ENCODE data around the gene CCDC60.
A peak's percentile ranks its signal among the peaks of the same experiment; 100 is the strongest.

Gene CCDC60

GRCh38 chr12:119528241-119528640 lies 193.7 kb downstream of the CCDC60 start:
- TF ChIP-seq, protein P1, sequence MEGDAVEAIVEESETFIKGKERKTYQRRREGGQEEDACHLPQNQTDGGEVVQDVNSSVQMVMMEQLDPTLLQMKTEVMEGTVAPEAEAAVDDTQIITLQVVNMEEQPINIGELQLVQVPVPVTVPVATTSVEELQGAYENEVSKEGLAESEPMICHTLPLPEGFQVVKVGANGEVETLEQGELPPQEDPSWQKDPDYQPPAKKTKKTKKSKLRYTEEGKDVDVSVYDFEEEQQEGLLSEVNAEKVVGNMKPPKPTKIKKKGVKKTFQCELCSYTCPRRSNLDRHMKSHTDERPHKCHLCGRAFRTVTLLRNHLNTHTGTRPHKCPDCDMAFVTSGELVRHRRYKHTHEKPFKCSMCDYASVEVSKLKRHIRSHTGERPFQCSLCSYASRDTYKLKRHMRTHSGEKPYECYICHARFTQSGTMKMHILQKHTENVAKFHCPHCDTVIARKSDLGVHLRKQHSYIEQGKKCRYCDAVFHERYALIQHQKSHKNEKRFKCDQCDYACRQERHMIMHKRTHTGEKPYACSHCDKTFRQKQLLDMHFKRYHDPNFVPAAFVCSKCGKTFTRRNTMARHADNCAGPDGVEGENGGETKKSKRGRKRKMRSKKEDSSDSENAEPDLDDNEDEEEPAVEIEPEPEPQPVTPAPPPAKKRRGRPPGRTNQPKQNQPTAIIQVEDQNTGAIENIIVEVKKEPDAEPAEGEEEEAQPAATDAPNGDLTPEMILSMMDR (IDR thresholded peaks at IDR 0.05; ENCODE audit: unreplicated experiment in 3 of 3), result no peak
- Mint-ChIP-seq H3K9me3 (peaks cover 7% of the 10 kb centered on the region), H3K4me1 (no peaks in the 10 kb centered on the region), H3K36me3 (ENCODE audit: low read depth) (no peaks in the 10 kb centered on the region), H3K4me3 (no peak overlapping the region), H3K27ac (no peak overlapping the region), H3K27me3 (ENCODE audit: low read depth) (no peaks in the 10 kb centered on the region)

DNA sequence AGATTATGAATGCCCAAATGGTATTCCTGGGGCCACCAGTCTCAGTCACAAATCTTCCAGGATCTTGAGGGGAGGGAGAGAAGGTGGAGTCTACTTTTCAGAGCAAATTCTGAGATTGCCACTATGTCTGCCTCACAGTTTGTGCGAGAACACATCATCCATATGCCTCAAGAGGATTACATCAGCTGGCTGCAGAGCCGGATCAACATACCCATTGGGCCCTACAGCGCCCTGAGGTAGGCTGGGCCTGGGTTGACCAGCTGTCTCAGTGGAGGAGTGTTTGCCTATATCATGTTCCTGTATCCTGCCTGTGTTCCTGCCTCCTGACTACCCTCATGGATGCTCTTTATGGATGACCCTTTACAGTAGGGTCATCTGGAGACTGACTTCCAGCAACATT lies 205.9 kb downstream of the CCDC60 start:
- Mint-ChIP-seq H3K36me3 (ENCODE audit: low read depth) (no peaks in the 10 kb centered on the region), H3K4me3 (no peak overlapping the region), H3K27ac (no peak overlapping the region), H3K9me3 (peaks cover 6% of the 10 kb centered on the region), H3K27me3 (ENCODE audit: low read depth) (peaks cover 22% of the 10 kb centered on the region), H3K4me1 (no peaks in the 10 kb centered on the region)
- TF ChIP-seq, protein P1 (IDR thresholded peaks at IDR 0.05; ENCODE audit: unreplicated experiment in 3 of 3), result no peak

GRCh38 chr12:119544765-119545625 lies 210.5 kb downstream of the CCDC60 start:
- Mint-ChIP-seq H3K9me3 (no peaks in the 10 kb centered on the region), H3K4me3 (no peak overlapping the region), H3K27me3 (ENCODE audit: low read depth) (peaks cover 22% of the 10 kb centered on the region), H3K4me1 (no peaks in the 10 kb centered on the region), H3K36me3 (ENCODE audit: low read depth) (no peaks in the 10 kb centered on the region), H3K27ac (no peak overlapping the region)
- TF ChIP-seq, protein P1 (IDR thresholded peaks at IDR 0.05; ENCODE audit: unreplicated experiment in 3 of 3), result peak; percentile 76 to 93 (median 86)

GRCh38 chr12:119546340-119546739 lies 211.8 kb downstream of the CCDC60 start:
- Mint-ChIP-seq H3K4me3 (no peak overlapping the region), H3K36me3 (ENCODE audit: low read depth) (no peaks in the 10 kb centered on the region), H3K4me1 (no peaks in the 10 kb centered on the region), H3K9me3 (no peaks in the 10 kb centered on the region), H3K27ac (no peak overlapping the region), H3K27me3 (ENCODE audit: low read depth) (peaks cover 26% of the 10 kb centered on the region)
- TF ChIP-seq, protein P1 (IDR thresholded peaks at IDR 0.05; ENCODE audit: unreplicated experiment in 3 of 3), result no peak

- H3K36me3 Mint-ChIP-seq (ENCODE audit: low read depth), result no peaks in the 10 kb centered on the region
- H3K4me1 Mint-ChIP-seq, result no peaks in the 10 kb centered on the region
- H3K27me3 Mint-ChIP-seq (ENCODE audit: low read depth), result peaks cover 27% of the 10 kb centered on the region
- H3K9me3 Mint-ChIP-seq, result no peaks in the 10 kb centered on the region
- H3K27ac Mint-ChIP-seq, result no peak overlapping the region
- TF ChIP-seq, protein P1 (IDR thresholded peaks at IDR 0.05; ENCODE audit: unreplicated experiment in 3 of 3), result no peak
- H3K4me3 Mint-ChIP-seq, result no peak overlapping the region
Measured at GRCh38 chr12:119547001-119547400, 212.5 kb downstream of the CCDC60 start.

DNA sequence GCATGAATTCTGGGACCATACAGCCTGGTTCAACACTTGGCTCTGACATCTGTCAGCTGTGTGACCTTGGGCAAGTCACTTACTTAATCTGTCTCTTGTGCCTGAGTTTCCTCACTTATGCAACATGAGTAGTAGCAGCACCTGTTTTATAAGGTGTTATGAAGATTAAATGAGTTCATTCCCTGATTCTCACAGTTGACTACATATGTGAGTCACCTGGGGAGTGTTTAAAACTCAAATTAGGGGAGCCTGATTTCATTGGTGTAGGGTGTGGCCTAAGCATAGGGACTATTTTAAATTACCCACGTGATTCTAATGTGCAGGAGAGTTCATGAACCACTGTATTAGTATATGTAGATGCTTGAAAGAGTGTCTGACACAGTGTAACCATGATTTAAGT lies 222.3 kb downstream of the CCDC60 start:
- H3K4me1 Mint-ChIP-seq, result no peaks in the 10 kb centered on the region

More for the DNA sequence above, 222.3 kb downstream of the CCDC60 start:
- H3K27ac Mint-ChIP-seq, result no peak overlapping the region
- TF ChIP-seq, protein P1 (IDR thresholded peaks at IDR 0.05; ENCODE audit: unreplicated experiment in 3 of 3), result no peak
- no peaks in the 10 kb centered on the region for H3K9me3 Mint-ChIP-seq
- H3K4me3 Mint-ChIP-seq, result no peak overlapping the region
- peaks cover 3% of the 10 kb centered on the region for H3K27me3 Mint-ChIP-seq (ENCODE audit: low read depth)
- H3K36me3 Mint-ChIP-seq (ENCODE audit: low read depth), result no peaks in the 10 kb centered on the region
